DOHH2 (cell line): Measurements from ENCODE around the gene TBC1D22A.

Source experiments
- CTCF ChIP-seq: fragments of 200-600 bp; sonication (generic); IDR thresholded peaks from one replicate; pipeline ENCODE4 v1.5.1; 2014; ENCODE audit warnings: antibody characterized with exemption, mild to moderate bottlenecking, low read depth, low read length; ENCODE audit not compliant: poor library complexity, severe bottlenecking
- EZH2phosphoT487 ChIP-seq: fragments of 200-600 bp; sonication (generic); IDR thresholded peaks from 2 replicates; pipeline ENCODE4 v1.6.1; 2017; ENCODE audit warnings: borderline replicate concordance, mild to moderate bottlenecking, antibody characterized with exemption, low read length, moderate library complexity, mixed read lengths

- no peak for TF ChIP-seq CTCF
- TF ChIP-seq EZH2phosphoT487: no peak
Measured at GRCh38 chr22:46862418-46863324, 100.2 kb downstream of the TBC1D22A start.
